Central memory CD4-positive, alpha-beta T cell (primary cell): ENCODE data around the gene NF2.

ENCODE experiments used
- DNase-seq: peaks from one replicate; pipeline ENCODE4 v3.0.0; 2022

Gene NF2

DNA sequence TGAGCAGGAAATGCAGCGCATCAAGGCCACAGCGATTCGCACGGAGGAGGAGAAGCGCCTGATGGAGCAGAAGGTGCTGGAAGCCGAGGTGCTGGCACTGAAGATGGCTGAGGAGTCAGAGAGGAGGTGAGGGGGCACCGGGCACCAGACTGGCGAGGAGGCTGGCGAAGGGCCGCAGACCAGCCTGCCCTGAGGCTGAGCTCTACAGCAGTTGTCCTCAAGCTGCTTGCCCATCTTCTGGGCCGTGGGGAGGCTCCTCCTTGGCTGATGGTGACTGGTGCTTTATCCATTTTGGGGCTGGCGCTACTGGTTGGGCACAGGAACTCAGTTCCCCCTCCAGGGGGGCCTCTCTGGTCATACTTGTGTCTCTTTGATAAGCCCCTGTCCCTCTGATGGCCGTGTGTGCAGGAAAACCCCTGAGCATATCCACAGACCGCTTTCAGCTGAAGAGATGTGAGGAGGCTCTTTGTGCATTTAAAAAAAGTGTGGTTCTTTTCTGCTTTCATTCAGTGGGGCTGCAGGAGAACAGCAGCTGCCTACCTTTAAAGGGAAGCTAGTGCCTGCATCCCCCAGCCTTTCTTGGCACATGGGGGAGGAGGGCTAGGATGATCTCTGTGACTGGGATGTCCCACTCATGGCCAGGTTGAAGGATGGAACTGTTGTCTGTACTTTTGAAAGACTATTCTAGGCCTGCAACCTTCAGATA lies 70.1 kb downstream of the NF2 start:
- DNase-seq = no peak

DNA sequence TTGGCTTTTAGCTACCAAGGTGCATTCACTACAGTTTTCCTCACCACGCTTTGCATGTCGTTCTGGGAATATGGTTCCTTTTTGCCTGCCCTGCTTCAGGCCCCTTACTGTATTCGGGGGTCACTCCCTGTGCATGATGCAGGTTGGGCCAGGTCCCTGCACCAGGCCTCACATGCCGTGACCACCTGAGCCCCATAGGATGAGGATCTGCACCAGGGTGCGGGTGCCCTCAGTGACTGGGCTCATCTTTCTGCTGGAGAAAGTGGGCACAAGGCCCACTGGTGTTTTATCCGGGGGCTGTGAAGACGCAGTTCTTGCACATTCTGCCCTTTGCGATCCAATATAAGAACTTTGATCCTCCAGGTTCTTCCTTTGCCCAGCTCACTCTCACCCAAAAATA lies 70.7 kb downstream of the NF2 start:
- DNase-seq = no peak

DNA sequence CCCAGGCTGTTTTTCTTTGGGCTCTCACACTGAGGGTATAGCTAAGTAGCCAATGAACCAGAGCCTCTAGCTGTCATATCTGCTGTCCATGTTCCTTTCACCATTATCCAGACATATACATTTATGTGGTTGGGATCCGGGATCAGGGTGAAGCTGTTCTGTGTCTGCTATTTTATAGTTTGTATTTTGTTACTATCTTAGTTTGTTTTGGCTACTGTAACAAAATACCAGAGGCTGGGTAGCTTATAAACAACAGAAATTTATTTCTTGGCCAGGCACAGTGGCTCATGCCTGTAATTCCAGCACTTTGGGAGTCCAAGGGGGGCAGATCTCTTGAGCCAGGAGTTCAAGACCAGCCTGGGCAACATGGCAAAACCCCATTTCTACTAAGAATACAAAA lies 75.9 kb downstream of the NF2 start:
- no peak for DNase-seq

DNA sequence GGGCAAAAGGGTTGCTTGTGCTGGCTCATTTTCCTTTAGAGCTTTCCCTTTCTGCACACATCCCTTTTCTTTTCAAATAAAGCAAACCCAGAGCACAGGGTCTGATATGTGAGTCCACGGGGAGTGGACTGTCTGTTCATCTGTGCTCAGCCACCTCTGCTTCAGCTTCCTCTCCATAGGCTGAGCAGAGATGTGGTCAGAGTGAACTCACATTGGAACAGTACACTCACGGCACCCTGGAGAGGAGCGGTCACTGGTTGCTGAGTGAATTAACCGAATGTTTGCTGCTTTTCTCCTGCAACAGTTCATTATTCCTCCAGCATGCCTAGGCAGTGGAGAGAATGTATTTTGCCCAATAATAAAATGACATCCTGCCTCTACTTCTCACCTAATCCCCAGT lies 80.1 kb downstream of the NF2 start:
- no peak for DNase-seq

DNA sequence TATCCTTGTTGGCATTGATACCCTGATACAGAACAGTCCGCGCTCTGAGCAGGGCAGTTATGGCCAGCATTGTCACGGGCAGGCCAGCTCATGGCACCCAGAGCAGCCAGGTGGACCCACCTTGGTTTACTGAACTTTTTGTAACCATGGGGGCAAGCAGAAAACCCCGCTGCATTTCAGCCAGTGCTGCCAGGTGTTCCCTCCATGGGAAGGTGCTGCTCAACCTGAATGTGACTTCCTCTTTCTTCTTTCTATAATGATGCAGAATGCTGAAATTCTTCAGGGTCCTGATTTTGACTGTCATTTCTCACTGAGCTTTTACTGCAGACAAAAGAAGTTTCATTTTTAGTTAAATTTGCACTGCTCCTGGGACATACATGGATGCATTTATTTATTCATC lies 80.8 kb downstream of the NF2 start:
- DNase-seq = no peak

DNA sequence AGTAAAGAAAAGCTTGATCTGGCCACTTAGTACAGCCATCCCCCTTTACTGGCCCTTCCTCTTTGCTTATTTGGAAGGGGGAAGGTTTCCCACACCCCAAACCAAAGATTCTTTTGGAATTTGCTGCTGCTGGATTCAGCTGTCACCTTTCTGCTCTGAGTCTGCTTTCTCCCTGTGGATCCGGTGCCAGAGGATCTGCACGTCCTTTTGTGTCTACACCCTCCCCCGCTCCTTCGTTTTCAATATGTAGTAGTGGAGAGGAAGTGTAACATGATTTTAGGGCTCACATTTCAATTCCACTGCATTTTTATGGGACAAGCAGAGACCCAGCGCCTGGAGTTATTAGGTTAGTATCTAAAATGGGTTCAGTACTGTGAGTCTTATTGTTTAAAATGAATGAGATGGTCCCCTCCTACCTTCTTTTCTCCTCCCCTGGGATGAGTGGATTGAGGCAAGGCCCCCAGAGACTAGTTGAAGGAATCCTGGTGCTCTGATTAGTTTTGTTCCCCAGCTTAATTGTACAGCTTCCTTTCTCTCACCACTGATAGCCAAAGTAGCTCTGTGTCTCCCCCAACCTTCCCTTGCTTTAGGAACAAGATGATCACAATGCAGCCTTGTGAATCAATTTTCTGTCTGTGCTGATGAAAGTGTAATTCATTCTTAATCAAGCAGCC lies 85.9 kb downstream of the NF2 start:
- no peak for DNase-seq

DNA sequence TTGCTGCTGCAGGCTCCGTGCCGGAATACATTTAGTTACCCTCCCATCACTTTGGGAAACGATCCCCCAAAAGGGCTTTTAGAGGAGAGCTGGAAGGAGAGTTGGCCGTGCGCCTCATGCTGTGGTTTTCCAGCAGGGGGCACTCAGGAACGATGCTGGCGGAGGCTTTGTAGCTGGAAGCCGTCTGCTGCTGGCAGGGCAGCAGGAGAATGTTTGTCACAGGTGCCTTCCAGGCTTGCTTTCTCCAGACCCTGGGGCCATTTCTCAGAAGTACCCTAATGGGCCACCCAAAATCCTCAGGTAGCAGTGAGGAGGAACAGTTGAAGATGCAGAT lies 86.4 kb downstream of the NF2 start:
- peak; percentile 8 for DNase-seq

DNA sequence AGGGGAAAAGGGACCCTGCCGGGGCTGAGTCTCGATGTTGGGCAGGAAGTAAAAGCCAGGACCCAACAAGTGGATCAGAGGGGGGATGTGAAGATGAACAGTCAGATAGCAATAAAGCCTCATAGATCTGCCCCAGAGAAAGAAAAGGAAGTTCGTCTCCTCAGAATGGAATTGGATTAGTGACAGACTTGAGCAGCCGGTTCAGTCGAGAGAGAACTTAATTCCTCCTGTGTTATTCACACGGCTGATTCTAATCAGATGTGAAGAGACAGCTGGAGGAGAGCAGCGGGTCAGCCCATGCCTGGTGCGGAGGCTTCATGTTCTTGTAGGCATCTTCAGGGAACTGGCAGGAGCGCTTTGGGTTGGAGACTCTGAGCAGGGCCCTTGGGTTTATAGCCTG lies 87.0 kb downstream of the NF2 start:
- no peak for DNase-seq

DNA sequence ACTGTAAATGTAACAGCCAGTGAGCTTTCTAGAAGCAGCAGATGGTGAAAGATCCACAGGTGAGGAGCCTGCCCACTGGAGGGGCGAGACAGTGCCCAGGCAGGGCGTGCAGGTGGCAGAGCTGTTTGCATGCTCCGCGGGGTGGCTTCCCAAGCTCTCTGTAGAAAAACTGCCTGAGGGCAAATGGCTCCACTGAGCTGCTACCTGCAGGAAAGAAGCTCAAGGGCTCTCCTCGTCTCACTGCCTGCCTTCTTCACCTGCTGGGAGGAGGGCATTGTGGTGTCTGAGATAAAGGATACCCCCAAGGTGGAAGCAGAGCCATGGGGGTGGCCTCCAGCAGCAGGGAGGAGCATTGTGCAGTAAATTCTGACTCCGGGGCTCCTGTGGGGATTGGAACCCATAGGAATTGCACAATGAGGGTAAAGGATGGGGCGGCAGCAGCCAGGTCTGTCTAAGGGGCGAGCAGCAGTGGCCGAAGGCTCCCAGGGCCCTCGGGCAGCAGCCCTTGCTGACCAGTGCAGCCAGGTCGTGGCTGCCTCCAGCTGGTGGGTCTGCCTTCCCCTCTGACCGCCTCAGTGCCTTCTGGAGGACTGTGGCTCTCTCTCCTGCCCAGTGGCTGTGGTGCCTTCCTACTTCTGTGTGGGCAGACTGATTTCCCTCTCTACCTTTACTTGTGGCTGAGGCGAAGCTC lies 88.3 kb downstream of the NF2 start:
- no peak for DNase-seq

DNA sequence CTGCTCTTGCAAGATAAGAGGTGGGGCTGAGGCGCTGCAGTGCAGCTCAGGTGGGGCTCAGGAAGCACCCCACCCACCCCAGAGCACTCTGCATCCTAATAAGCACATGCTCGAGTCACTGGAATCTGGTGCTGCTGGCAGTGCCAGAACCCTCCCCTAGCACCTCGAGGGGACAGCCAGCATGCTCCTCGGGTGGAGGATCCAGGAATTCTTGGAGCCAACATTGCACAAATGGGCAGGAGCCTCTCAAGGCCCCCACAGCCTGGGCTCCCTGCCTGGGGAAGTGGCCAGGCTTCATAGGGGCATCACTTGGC lies 88.9 kb downstream of the NF2 start:
- DNase-seq = no peak

DNA sequence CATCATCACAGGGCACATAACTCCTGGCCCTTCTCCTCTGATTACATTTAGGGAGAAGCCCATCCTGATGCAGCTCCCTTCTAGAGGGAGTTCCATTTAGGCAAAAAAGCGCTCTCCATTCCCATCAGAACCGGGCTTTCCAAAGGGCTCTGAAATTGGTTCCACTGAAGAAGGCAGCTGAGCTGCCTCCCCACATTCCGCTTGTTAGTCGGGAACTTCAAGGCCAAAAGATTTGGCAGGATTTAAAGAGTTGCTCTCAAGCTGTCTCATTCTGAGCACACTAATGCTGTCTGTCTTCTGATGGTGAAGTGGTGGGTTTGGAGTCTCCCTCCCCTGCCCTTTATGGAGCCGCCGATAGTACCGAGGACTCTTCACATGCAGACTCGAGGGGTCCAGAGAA lies 89.7 kb downstream of the NF2 start:
- DNase-seq = no peak

DNA sequence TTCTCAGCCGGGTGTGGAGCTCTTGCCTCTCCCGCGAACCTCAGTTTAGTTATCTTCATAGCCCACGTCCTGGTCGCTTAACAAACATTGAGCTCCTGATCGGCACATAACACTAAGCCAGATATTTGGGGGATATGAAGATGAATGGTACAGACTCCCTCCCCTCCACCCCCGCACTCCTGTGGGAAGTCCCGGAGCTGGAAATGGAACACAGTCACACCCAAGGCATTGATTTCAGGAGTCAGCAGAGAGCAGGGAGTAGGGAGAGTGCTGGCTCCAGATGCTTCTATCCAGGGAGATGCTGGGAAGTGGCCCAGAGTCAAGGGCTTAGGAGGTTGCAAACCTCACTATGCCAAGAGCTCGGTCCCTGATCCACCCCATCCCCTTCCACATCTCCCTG lies 90.2 kb downstream of the NF2 start:
- no peak for DNase-seq

DNA sequence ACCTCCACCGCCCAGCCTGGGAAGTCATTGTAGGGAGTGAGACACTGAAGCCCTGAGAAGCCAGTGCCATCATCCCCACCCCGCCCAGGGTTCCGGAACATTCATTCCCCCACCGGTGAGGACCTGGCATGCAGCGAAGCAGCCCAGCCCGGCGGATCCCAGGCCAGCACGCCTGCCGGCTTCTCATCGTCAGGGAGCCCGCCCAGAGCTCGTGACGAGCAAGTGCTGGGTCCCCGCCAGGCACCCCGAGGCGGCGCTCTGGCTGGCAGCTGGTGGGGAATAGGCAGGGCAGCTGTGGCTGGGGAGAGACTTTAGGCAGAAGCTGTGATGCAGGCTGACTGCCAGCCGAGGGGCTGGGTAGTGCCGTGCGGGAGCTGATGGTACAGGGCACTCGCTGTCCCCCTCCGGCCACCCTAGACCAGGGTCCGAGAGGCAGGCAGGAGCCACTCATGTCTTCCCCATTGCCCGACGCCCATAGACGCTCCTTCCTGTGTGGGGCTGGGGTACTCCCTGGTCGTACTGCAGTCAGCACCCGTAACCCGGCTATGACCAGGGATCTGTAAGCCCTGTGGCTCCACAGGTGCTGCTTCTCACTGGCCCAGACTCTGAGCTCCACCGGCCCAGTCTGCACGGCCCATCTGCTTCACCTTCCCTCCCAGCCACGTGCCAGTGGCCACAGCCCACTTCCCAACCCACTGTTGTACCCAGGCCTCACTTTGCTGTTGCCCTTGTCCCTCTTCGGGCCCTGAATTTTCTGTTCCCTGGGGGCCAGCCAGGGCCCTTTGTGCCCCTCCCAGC lies 91.9 kb downstream of the NF2 start:
- no peak for DNase-seq

DNA sequence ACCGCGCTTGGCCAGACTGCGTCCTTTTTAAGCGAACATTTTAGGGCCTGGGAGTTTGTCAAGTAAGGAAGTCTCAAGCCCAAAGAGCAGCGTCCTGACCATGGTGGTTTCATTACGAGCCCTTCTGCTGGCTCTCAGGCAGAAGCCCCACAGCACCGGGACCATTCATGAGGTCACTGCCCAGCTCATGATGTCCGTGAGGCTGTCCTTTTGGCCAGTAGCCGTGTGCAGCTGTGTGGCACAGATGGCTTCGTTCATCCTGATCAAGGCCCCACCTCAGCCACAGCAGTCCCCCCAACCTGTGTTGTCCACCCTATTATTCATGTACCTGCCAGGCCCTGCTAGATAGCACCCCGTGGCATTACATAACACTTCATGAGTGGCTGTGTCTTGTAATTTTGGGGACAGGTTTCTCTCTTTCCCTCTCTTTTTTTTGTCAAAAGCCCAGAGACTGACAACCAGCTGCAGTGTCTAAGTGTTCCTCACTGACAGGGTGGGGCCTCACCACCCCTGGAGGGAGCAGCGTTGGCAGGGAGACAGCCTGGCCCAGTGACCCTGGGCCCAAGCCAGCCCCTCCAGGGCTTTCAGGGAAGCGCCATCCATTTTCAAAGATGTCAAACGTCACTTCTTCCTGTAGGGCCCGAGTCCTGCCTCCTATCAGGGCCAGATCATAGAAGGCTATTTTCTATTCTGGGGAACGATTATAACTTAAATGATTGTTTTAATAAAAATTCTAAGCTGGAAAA lies 94.6 kb downstream of the NF2 start:
- no peak for DNase-seq

DNA sequence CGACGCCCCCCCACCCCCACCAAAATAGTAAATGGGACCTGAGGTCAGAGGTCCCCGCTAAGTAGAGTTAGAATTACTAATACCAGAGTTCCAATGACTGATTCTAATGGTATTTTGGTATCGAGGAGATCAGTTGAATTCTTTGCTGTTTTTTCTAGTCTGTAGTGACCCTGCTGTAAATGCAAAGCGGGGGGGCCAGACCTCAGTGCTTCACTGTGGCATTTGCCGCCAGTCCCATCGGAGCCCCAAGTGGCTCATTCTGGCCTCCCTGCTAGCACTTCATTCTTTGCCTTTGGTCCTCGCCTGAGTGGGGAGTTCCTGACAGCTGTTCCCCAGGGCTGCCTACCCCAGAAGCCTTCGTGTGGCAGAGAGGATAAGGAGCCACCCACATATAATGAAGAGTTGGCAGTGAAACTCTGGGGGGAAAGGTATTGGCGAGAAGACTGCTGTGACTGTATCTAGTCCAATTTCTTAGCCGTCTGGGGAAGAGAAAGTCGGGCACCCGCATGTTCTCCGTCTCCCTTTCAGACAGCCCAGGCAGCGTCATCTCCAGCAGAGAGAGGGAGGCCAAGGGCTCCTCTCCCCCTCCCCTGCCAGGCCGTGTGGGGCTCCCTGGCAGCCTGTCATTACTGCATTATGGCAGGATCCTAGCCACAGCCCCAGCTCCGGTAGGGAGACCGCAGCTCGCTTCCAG lies 96.9 kb downstream of the NF2 start:
- DNase-seq = no peak

DNA sequence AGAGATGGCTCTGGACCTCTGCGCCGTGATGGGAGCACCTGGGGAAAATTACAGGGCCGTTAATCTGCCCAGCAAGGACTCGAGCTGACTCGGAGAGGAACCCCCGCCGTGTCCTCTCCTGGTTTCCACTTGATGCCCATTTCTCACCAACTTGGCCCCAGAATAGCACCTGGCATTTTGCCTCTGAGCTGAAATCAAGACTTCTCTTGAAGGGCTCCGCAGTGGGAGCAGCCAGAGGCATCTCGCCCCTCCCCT lies 97.4 kb downstream of the NF2 start:
- DNase-seq = no peak

DNA sequence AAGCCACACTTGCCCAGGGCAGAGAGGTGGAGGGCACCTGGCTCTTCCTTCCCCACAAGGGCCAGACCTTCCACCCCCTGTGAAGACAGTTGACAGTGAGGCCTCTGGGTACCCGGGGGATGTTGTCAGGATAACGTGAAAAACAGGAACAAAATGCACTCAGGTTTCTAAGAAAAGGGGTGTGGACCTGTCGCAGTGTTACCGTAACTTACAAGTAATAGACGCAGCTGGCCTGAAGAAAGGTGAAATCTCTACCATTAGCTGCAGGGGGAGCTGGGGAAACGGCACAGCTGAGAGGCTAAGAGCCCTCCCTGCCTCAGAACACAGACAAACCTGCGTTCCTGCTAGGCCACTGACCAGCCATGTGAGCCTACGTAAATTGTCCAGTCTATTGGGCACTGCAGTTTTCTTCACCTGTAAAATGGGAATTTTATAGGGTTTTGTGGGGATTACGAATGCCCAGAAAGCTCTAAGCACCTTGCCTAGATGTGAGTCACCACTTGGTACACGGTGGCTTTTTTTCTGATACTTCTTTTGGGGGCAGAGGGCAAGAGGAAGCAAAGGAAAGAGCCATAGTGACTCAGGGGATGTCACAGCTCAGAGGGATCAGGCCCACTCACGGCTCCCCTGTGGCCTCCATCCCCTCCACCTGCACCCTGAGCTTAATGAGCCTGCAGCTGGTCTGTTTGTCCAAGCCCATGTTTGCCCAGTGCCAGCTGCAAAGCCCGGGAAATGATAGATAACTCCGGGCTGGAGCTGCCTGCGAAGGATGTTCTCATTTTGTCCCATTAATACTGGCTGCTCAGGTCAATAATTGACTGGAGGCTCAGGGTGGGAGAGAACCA lies 97.9 kb downstream of the NF2 start:
- DNase-seq = peak; percentile 9

DNA sequence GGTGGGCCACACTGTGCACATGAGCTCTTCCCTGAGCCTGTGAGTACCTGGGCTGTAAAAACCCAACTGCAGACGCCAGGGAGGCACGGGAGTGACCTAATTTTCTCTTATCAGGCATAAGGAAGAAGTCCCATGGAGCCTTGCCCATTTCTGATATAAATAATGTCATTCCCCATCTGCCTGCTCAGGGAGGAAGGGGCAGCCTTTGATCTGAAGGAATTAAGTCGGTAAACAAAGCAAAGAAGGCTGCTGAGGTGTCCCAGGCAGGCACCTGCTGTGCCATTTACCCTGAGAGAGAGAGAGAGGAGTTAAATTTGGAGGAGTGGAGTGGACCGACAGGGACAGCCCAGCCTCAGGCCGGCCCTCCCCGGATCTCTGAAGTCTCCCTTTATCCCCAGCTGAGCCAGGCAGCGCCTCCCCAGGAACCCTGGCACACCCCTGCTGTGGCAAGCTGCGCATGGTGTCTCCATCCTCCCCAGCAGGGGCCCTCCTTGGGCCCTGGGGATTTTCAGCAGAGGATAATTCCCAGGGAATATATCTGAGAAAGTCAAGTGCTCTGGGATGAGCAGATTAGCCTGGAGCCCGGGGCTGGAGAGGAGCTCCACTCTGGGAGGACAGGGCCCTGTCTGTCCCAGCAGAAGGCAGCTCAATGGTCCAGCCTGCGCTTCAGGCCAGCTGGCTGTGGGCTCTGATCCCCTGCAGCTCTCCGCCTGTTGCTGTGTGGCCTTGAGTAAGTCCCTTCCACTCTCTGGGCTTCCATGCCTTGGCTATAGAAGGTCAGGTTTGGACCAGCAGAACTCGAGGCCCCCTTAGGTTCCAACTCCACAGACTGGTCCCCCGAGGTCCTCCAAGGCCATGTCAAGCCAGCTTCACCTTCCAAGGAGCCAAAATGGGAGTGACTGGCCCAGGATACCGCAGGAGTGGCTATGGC lies 98.8 kb downstream of the NF2 start:
- DNase-seq = no peak

DNA sequence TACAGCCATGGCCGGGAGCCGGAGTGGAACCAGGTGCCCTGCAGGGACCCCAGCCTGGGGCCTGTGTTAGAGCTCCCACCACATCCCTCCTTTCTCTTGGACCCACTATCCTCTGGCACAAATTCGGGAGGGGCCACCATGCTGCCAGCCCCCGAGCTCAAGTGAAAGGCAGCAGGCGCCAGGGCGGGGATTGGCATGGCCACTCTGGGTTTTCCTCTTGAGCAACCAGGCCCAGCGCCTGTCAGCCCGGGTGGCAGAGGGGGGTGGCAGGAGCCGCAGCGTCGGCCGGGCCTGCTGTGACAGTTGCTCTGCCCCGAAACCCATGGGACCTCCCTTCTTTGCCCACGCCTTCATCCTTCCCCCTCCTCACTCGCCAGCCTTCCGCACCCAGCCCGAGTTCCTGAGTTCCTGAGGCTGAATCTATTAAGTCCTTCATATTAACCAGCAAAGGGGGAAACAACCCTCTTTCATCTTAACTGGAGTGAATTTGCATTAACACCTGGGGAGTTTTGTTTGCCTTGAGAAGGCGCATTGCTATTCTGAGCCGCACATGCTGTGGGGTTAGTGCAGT lies 99.6 kb downstream of the NF2 start:
- DNase-seq = no peak

DNA sequence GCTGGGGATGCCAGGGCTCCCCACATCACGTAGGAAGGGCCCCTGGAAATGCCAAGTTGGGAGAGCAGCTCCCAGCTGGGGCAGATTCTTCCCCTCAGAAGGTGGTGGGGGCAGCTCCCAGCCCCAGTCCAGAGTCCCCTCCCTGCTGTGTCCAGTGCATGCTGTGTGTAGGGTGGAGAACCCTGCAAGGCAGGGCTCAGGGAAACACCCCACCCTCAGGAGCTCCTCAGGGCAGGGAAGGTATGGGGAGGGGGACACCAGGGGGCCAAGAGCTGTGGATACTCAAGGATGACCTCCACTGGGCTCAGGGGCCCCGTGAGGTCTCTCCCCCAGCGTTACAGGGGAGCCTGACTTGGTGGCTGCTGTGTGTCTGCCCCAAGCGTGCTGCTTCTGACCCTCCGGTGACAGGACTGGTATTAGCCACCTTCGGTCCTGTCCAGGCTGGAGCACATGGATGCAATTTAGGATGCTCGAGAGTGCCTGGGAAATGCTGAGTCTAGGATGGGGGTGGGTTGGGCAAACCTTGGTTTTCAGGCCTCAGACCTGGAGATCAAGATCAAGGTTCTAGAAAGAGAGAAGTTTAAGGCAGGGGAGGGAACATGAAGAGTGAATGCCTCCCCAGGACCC lies 100.2 kb downstream of the NF2 start:
- DNase-seq = no peak
